IPS-20b (cell line): ENCODE measurements around the gene ITGAE.
"Not testable (repeated sequence)": the region's sequence is repeated elsewhere in the genome, so short reads cannot be mapped to it uniquely, and the experiment has no call there.

ENCODE experiments used
- H3K27ac ChIP-seq: one replicate; pipeline ENCODE4 v1.5.1; 2013; ENCODE audit warnings: low read length
- H3K27me3 ChIP-seq: 2 replicates; pipeline ENCODE4 v1.6.1; 2013; ENCODE audit warnings: mild to moderate bottlenecking, low read length, inconsistent platforms; ENCODE audit not compliant: insufficient read depth
- H3K36me3 ChIP-seq: 2 replicates; pipeline ENCODE4 v1.6.1; 2013; ENCODE audit warnings: low read depth, mild to moderate bottlenecking, inconsistent platforms, low read length, moderate library complexity; ENCODE audit not compliant: insufficient read depth
- H3K4me1 ChIP-seq: 2 replicates; pipeline ENCODE4 v1.6.1; 2013; ENCODE audit warnings: mild to moderate bottlenecking, control low read depth, inconsistent platforms, low read length, moderate library complexity; ENCODE audit not compliant: insufficient read depth
- H3K4me3 ChIP-seq: 2 replicates; pipeline ENCODE4 v1.5.1; 2013; ENCODE audit warnings: mild to moderate bottlenecking, low read length, inconsistent platforms
- H3K9ac ChIP-seq: 2 replicates; pipeline ENCODE4 v1.6.1; 2013; ENCODE audit warnings: low read depth, mild to moderate bottlenecking, inconsistent platforms, low read length, moderate library complexity
- H3K9me3 ChIP-seq: 2 replicates; pipeline ENCODE4 v1.6.1; 2013; ENCODE audit warnings: mild to moderate bottlenecking, low read depth, low read length, inconsistent platforms; ENCODE audit not compliant: insufficient read depth

ITGAE gene

GRCh38 chr17:3719265-3719664 lies 81.7 kb downstream of the ITGAE start:
- no peak overlapping the region for H3K9ac ChIP-seq

GRCh38 chr17:3718201-3718600 lies 82.8 kb downstream of the ITGAE start:
- no peak overlapping the region for H3K27ac ChIP-seq
- H3K9ac ChIP-seq: no peak overlapping the region
- no peaks in the 10 kb centered on the region for H3K27me3 ChIP-seq
- no peak overlapping the region for H3K4me3 ChIP-seq
- H3K36me3 ChIP-seq: peaks cover 59% of the 10 kb centered on the region
- H3K9me3 ChIP-seq: no peaks in the 10 kb centered on the region
- H3K4me1 ChIP-seq: no peaks in the 10 kb centered on the region

More at GRCh38 chr17:3719265-3719664, 81.7 kb downstream of the ITGAE start:
- peaks cover 57% of the 10 kb centered on the region for H3K36me3 ChIP-seq
- H3K4me1 ChIP-seq: no peaks in the 10 kb centered on the region
- no peaks in the 10 kb centered on the region for H3K27me3 ChIP-seq
- H3K4me3 ChIP-seq: no peak overlapping the region
- H3K27ac ChIP-seq: no peak overlapping the region
- no peaks in the 10 kb centered on the region for H3K9me3 ChIP-seq

- Histone ChIP-seq H3K4me3 (no peak overlapping the region), H3K4me1 (no peaks in the 10 kb centered on the region), H3K36me3 (peaks cover 72% of the 10 kb centered on the region), H3K27ac (no peak overlapping the region), H3K9ac (no peak overlapping the region), H3K9me3 (no peaks in the 10 kb centered on the region), H3K27me3 (no peaks in the 10 kb centered on the region)
These were observed 85.7 kb downstream of the ITGAE start for GRCh38 chr17:3715296-3715695.

GRCh38 chr17:3712811-3713463 lies 88.1 kb downstream of the ITGAE start:
- H3K36me3 ChIP-seq: peaks cover 52% of the 10 kb centered on the region

GRCh38 chr17:3710951-3711383 lies 90.0 kb downstream of the ITGAE start:
- Histone ChIP-seq H3K4me1 (no peaks in the 10 kb centered on the region), H3K9ac (no peak overlapping the region), H3K36me3 (peaks cover 33% of the 10 kb centered on the region), H3K27me3 (no peaks in the 10 kb centered on the region), H3K9me3 (no peaks in the 10 kb centered on the region), H3K4me3 (no peak overlapping the region), H3K27ac (no peak overlapping the region)

More at GRCh38 chr17:3712811-3713463, 88.1 kb downstream of the ITGAE start:
- Histone ChIP-seq H3K9ac (no peak overlapping the region), H3K27ac (no peak overlapping the region), H3K9me3 (no peaks in the 10 kb centered on the region), H3K4me3 (no peak overlapping the region), H3K27me3 (no peaks in the 10 kb centered on the region), H3K4me1 (no peaks in the 10 kb centered on the region)

- Histone ChIP-seq H3K4me1 (no peaks in the 10 kb centered on the region), H3K9ac (no peak overlapping the region), H3K27me3 (no peaks in the 10 kb centered on the region), H3K27ac (no peak overlapping the region), H3K4me3 (no peak overlapping the region), H3K9me3 (no peaks in the 10 kb centered on the region), H3K36me3 (peaks cover 16% of the 10 kb centered on the region)
These were observed 92.6 kb downstream of the ITGAE start for GRCh38 chr17:3708366-3708765.

- H3K36me3 ChIP-seq, H3K27ac ChIP-seq, H3K9me3 ChIP-seq, H3K27me3 ChIP-seq, H3K9ac ChIP-seq, H3K4me1 ChIP-seq, H3K4me3 ChIP-seq: not testable (repeated sequence)
These were observed 95.3 kb downstream of the ITGAE start for GRCh38 chr17:3705718-3705984.

- no peaks in the 10 kb centered on the region for H3K9me3 ChIP-seq
- H3K9ac ChIP-seq: no peak overlapping the region
- no peaks in the 10 kb centered on the region for H3K36me3 ChIP-seq
- H3K27me3 ChIP-seq: no peaks in the 10 kb centered on the region
- H3K4me3 ChIP-seq: no peak overlapping the region
- H3K27ac ChIP-seq: no peak overlapping the region
- no peaks in the 10 kb centered on the region for H3K4me1 ChIP-seq
These were observed 95.9 kb downstream of the ITGAE start for GRCh38 chr17:3704931-3705717.

GRCh38 chr17:3702041-3702539 lies 98.9 kb downstream of the ITGAE start:
- not testable (repeated sequence) for H3K4me1 ChIP-seq, H3K4me3 ChIP-seq, H3K27ac ChIP-seq, H3K9ac ChIP-seq, H3K9me3 ChIP-seq, H3K36me3 ChIP-seq
- H3K27me3 ChIP-seq: peaks cover 17% of the 10 kb centered on the region

GRCh38 chr17:3699951-3700350 lies 101.0 kb downstream of the ITGAE start:
- no peak overlapping the region for H3K27ac ChIP-seq
- H3K36me3 ChIP-seq: no peaks in the 10 kb centered on the region
- no peaks in the 10 kb centered on the region for H3K9me3 ChIP-seq
- H3K27me3 ChIP-seq: peaks cover 38% of the 10 kb centered on the region
- peaks cover 3% of the 10 kb centered on the region; the same call in 1 of the 2 replicates for H3K4me1 ChIP-seq
- H3K9ac ChIP-seq: no peak overlapping the region
- no peak overlapping the region for H3K4me3 ChIP-seq

- no peak overlapping the region for H3K9ac ChIP-seq
These were observed 102.8 kb downstream of the ITGAE start for GRCh38 chr17:3698139-3698538.

GRCh38 chr17:3697103-3697476 lies 103.9 kb downstream of the ITGAE start:
- peaks cover 50% of the 10 kb centered on the region for H3K27me3 ChIP-seq

More at GRCh38 chr17:3698139-3698538, 102.8 kb downstream of the ITGAE start:
- Histone ChIP-seq H3K4me3 (no peak overlapping the region), H3K4me1 (peaks cover 6% of the 10 kb centered on the region; the same call in 1 of the 2 replicates), H3K27me3 (peaks cover 50% of the 10 kb centered on the region), H3K27ac (no peak overlapping the region), H3K9me3 (no peaks in the 10 kb centered on the region), H3K36me3 (no peaks in the 10 kb centered on the region)

More at GRCh38 chr17:3697103-3697476, 103.9 kb downstream of the ITGAE start:
- Histone ChIP-seq H3K4me1 (peaks cover 6% of the 10 kb centered on the region; the same call in 1 of the 2 replicates), H3K4me3 (no peak overlapping the region), H3K9ac (no peak overlapping the region), H3K36me3 (no peaks in the 10 kb centered on the region), H3K9me3 (no peaks in the 10 kb centered on the region), H3K27ac (no peak overlapping the region)
